Keratinocyte (primary cell): ENCODE results near the gene MTCP1. TPM values are rescaled to one million over a fixed set of nuclear protein-coding genes. Genes with fewer than 3 reads are reported as not detected.

Source experiments
- DNase-seq: peaks from one replicate; pipeline ENCODE4 v3.0.0-alpha.2; 2011; ENCODE audit warnings: low read depth, missing footprints, low spot score
- FAIRE-seq: peaks from 2 replicates; lab custom pipeline; 2011; peaks lifted over from hg19 to GRCh38; lab: Jason Lieb, UNC
- H2AFZ ChIP-seq: 2 replicates; pipeline ENCODE4 v1.6.0; 2012; ENCODE audit warnings: low read length, control low read depth, inconsistent platforms; ENCODE audit not compliant: control insufficient read depth
- H3K27ac ChIP-seq: 2 replicates; pipeline ENCODE4 v1.5.1; 2011; ENCODE audit warnings: low read length; ENCODE audit not compliant: control insufficient read depth, insufficient read depth
- H3K27me3 ChIP-seq: 3 replicates; pipeline ENCODE4 v1.6.0; 2011; ENCODE audit warnings: low read length; ENCODE audit not compliant: control insufficient read depth, insufficient read depth; ENCODE audit errors: extremely low read depth
- H3K36me3 ChIP-seq, 2 experiments: 2 replicates in 1 of 2; 3 replicates in 1 of 2; pipeline ENCODE4 v1.5.1; 2011; ENCODE audit warnings: low read length in 2 of 2, mild to moderate bottlenecking in 1 of 2; ENCODE audit not compliant: control insufficient read depth in 2 of 2, insufficient read depth in 2 of 2; ENCODE audit errors: extremely low read depth in 1 of 2
- H3K4me1 ChIP-seq: 3 replicates; pipeline ENCODE4 v1.5.1; 2011; ENCODE audit warnings: low read length; ENCODE audit not compliant: control insufficient read depth, insufficient read depth; ENCODE audit errors: extremely low read depth
- H3K4me2 ChIP-seq: 3 replicates; pipeline ENCODE4 v1.6.0; 2011; ENCODE audit warnings: low read depth, low read length; ENCODE audit not compliant: control insufficient read depth, insufficient read depth; ENCODE audit errors: extremely low read depth
- H3K4me3 ChIP-seq, 3 experiments: fragments of 200-600 bp in 1 of 3; sonication (generic) in 1 of 3; 2 replicates in 2 of 3; 3 replicates in 1 of 3; pipeline ENCODE4 v1.5.1; 2011 to 2016; ENCODE audit warnings: low read length in 3 of 3, mild to moderate bottlenecking in 3 of 3, control low read depth in 2 of 3, inconsistent platforms in 1 of 3, low read depth in 1 of 3, mixed read lengths in 1 of 3, mixed run types in 1 of 3, moderate library complexity in 1 of 3; ENCODE audit not compliant: control insufficient read depth in 2 of 3, insufficient read depth in 2 of 3; ENCODE audit errors: extremely low read depth in 1 of 3
- H3K79me2 ChIP-seq: 2 replicates; pipeline ENCODE4 v1.6.0; 2012; ENCODE audit warnings: low read length; ENCODE audit not compliant: control insufficient read depth, insufficient read depth
- H3K9ac ChIP-seq: 3 replicates; pipeline ENCODE4 v1.6.0; 2011; ENCODE audit warnings: low read length; ENCODE audit not compliant: control insufficient read depth, insufficient read depth; ENCODE audit errors: extremely low read depth
- H3K9me1 ChIP-seq: 3 replicates; pipeline ENCODE4 v1.6.0; 2011; ENCODE audit warnings: low read length; ENCODE audit not compliant: control insufficient read depth, insufficient read depth; ENCODE audit errors: extremely low read depth
- H3K9me3 ChIP-seq: 2 replicates; pipeline ENCODE4 v1.5.1; 2012; ENCODE audit warnings: low read depth, low read length; ENCODE audit not compliant: control insufficient read depth
- H4K20me1 ChIP-seq: 3 replicates; pipeline ENCODE4 v1.6.0; 2011; ENCODE audit warnings: low read length; ENCODE audit not compliant: control insufficient read depth, insufficient read depth; ENCODE audit errors: extremely low read depth
- EZH2 ChIP-seq: IDR thresholded peaks from one replicate; pipeline ENCODE4 v1.6.1; 2012; ENCODE audit warnings: inconsistent platforms, mild to moderate bottlenecking, low read length, moderate library complexity
- dilution Hi-C: fragments of 300-500 bp; cut with MboI; formaldehyde crosslinking; loops from one replicate; pipeline ENCODE4 v1.7.0; 2020; ENCODE audit warnings: low sequenced_read_pairs; ENCODE audit not compliant: extremely low pct_ligation_motif_present
- polyA plus RNA-seq, 5 experiments: library from polyadenylated mRNA; depleted of rRNA in 3 of 5; stranded (reverse) in 3 of 5; stranded (forward) in 1 of 5; unstranded in 1 of 5; fragments of >200 nt; gene quantifications; 1 replicate in 1 of 5; 2 replicates in 3 of 5; 3 replicates in 1 of 5; pipeline versions ENCODE4 v1.2.1 to v1.2.3, GENCODE V29; 2011 to 2012; ENCODE audit warnings: missing spikeins in 2 of 5, low read depth in 1 of 5, low replicate concordance in 1 of 5
- TF ChIP-seq, protein P1 (sequence below), 3 experiments: IDR thresholded peaks in 1 of 3; conservative IDR thresholded peaks in 1 of 3; optimal IDR thresholded peaks in 1 of 3; 2 replicates in 2 of 3; 3 replicates in 1 of 3; pipeline versions ENCODE3 to v1.5.1; 2011; ENCODE audit warnings: low read length in 3 of 3, mild to moderate bottlenecking in 3 of 3, moderate library complexity in 2 of 3, control low read depth in 1 of 3, inconsistent platforms in 1 of 3; ENCODE audit not compliant: insufficient read depth in 2 of 3; ENCODE audit errors: extremely low read depth in 1 of 3

The MTCP1 gene
- polyA plus RNA-seq, 1 donor (not counting 4 experiments of a cell fraction or from before 2014, with no cell fraction given): 20.2 TPM

DNA sequence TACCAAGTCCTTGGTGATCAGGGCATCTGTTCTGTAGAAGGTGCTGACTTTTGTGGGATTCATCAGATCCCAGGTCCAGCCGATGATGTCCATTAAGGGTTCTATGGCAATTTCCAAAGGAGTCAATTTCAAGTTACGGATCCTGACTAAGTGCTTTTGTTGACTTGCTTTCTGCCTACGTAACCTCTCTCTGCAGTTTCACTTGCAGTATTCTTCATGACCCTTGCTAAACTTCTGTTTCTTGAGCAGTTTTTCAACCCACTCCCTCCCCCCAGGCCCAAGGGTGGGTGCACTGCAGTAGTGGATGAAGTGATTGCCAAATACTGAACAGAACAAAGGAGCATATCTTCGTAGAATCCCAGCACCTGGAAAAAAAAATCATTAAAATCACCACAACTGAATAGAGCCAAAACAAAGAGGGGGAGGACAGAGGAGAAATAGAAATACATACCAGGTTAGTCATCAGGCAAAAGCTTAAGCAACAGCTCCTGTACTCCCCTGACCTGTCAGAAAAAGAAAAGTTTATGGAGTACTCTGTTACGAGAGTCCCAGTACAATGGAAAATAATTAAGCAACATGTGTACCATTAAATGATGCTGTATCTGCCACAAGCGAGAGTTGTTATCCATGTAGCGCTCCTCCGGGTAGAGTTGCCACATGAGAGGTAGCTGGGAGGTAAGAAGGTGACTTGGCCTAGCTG is 5.8 kb downstream of the MTCP1 start:
- DNase-seq (no peak), FAIRE-seq (no peak)
- Histone ChIP-seq H3K9ac (no peak overlapping the region), H4K20me1 (peaks cover 2% of the 10 kb centered on the region), H3K79me2 (peaks cover 11% of the 10 kb centered on the region), H3K4me1 (peaks cover 3% of the 10 kb centered on the region), H3K4me2 (peak overlapping the region; percentile 6), H3K9me1 (no peaks in the 10 kb centered on the region), H3K36me3 (no peaks in the 10 kb centered on the region), H2AFZ (no peak overlapping the region), H3K27me3 (no peaks in the 10 kb centered on the region), H3K9me3 (no peaks in the 10 kb centered on the region), H3K27ac (no peak overlapping the region), H3K4me3 (no peak overlapping the region)
- dilution Hi-C loops: no loop called here
- no peak for TF ChIP-seq EZH2
- TF ChIP-seq, protein P1, sequence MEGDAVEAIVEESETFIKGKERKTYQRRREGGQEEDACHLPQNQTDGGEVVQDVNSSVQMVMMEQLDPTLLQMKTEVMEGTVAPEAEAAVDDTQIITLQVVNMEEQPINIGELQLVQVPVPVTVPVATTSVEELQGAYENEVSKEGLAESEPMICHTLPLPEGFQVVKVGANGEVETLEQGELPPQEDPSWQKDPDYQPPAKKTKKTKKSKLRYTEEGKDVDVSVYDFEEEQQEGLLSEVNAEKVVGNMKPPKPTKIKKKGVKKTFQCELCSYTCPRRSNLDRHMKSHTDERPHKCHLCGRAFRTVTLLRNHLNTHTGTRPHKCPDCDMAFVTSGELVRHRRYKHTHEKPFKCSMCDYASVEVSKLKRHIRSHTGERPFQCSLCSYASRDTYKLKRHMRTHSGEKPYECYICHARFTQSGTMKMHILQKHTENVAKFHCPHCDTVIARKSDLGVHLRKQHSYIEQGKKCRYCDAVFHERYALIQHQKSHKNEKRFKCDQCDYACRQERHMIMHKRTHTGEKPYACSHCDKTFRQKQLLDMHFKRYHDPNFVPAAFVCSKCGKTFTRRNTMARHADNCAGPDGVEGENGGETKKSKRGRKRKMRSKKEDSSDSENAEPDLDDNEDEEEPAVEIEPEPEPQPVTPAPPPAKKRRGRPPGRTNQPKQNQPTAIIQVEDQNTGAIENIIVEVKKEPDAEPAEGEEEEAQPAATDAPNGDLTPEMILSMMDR (optimal IDR thresholded peaks at IDR 0.05 in 1 of 3, IDR thresholded peaks at IDR 0.05 in 1 of 3, conservative IDR thresholded peaks at IDR 0.05 in 1 of 3; ENCODE audit: extremely low read depth in 1 of 3, insufficient read depth in 2 of 3, low read length in 3 of 3): no peak

DNA sequence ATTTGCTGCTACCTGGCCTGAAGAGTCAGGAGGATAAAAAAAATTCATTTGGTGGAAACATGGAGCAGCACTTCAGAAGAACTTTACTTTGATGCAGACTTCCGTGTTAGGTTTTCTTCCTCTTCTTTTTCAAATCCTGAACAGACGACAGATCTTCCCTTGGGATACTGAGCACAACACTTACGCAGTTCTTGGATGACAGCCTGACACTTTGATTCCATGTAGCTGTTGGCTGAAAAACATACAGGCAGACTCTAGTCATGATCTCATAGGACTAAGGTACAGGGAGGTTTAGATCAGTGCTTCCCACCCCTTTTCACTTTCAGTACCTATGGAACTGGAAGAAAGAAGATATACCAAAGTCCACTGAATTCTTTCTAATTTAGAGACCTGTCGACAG is 9.2 kb downstream of the MTCP1 start:
- Histone ChIP-seq H4K20me1 (peaks cover 2% of the 10 kb centered on the region), H3K4me3 (no peak overlapping the region), H3K79me2 (no peaks in the 10 kb centered on the region), H3K9me3 (no peaks in the 10 kb centered on the region), H3K4me2 (no peak overlapping the region), H3K9ac (no peak overlapping the region), H3K9me1 (no peaks in the 10 kb centered on the region), H3K36me3 (no peaks in the 10 kb centered on the region), H3K27ac (no peak overlapping the region), H3K27me3 (no peaks in the 10 kb centered on the region), H2AFZ (no peak overlapping the region), H3K4me1 (peaks cover 7% of the 10 kb centered on the region)
- dilution Hi-C loops: no loop called here
- no peak for TF ChIP-seq EZH2
- TF ChIP-seq, protein P1 (optimal IDR thresholded peaks at IDR 0.05 in 1 of 3, IDR thresholded peaks at IDR 0.05 in 1 of 3, conservative IDR thresholded peaks at IDR 0.05 in 1 of 3; ENCODE audit: extremely low read depth in 1 of 3, insufficient read depth in 2 of 3, low read length in 3 of 3): no peak
- FAIRE-seq: no peak
- no peak for DNase-seq
